Activated CD4-positive, alpha-beta T cell treated with anti-CD3 and anti-CD28 coated beads, Interleukin-2, Interleukin-6, amounts not matched to agents 100 ng/mL and 50 ng/mL, durations not matched to agents 16 hours and 8 hours (primary cell): ENCODE results near the gene EBF4.
"Not testable (repeated sequence)": the region's sequence is repeated elsewhere in the genome, so short reads cannot be mapped to it uniquely, and the experiment has no call there.

Experiments used
- DNase-seq: peaks from one replicate; pipeline ENCODE4 v3.0.0-alpha.2; 2020

The EBF4 gene

DNA sequence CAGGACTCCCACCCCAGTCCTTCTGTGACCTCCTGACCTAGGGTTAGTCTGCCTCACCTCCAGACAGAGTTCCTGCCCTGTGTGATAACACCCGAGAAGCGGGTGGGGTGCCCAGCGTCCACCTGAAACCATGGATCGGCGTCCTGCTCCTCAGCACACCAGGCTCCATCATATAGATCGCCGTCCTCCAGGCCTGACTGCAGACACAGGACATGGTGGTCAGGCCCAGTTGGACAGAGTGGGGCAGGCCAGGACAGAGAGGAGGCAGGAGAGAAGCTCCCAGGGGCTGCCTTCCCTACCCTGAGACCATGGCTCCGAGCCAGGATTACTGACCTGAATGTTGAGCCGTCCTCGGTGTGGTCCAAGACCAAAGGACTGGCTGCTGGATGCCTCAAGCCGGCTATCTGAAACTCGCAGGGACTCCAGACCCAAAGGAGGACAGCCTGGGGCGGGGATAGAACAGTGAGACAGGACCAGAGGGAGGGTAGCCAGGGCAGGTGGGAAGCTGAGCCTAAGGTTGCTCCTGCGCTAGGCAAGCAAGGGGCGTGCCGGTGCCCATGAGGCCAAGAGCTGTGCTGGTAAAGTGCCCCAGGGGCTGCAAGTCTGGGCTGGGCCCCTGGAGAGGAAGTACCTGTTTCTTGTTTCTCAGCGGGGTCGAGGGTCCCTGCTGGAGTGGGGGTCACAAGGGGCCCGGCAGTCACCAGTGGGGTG lies 105.7 kb downstream of the EBF4 start:
- no peak for DNase-seq

DNA sequence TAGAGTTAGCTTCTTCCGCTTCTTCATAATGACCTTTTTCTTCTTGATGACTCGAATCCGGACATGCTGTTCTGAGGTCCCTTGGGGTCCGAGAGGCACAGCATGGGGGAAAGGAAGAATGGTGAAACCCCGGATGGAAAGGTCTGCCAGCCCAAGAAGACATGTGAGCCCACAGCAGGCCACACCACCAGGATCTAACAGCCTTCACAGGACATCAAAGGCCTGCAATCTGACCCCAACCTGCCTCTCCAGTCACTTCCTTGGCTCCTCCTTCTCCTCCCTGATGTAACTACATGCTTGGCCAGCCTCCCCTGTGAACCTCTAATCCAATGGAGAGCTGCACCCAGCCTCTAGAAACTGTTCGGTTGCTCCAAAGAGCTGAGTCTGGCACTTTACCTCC lies 106.2 kb downstream of the EBF4 start:
- DNase-seq, result no peak

DNA sequence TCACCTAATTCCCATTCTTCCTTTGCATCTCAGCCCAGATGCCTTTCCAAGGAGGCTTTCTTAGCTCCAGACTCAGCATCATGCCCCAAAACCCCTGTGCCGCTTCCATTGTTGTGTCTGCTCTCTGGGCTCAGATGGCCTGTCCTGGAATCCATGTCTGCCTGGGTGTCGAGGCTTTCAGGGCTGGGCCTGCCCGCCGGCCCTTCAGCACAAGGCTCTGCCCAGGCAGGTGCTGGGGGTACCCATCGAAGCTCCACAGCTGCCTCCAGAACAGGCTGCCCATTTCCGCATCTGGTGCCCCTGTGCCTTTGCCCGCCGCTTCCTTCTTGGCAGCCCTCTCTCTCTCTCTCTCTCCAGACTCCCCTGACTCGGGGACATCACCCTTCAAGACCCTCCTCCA lies 106.7 kb downstream of the EBF4 start:
- no peak for DNase-seq

DNA sequence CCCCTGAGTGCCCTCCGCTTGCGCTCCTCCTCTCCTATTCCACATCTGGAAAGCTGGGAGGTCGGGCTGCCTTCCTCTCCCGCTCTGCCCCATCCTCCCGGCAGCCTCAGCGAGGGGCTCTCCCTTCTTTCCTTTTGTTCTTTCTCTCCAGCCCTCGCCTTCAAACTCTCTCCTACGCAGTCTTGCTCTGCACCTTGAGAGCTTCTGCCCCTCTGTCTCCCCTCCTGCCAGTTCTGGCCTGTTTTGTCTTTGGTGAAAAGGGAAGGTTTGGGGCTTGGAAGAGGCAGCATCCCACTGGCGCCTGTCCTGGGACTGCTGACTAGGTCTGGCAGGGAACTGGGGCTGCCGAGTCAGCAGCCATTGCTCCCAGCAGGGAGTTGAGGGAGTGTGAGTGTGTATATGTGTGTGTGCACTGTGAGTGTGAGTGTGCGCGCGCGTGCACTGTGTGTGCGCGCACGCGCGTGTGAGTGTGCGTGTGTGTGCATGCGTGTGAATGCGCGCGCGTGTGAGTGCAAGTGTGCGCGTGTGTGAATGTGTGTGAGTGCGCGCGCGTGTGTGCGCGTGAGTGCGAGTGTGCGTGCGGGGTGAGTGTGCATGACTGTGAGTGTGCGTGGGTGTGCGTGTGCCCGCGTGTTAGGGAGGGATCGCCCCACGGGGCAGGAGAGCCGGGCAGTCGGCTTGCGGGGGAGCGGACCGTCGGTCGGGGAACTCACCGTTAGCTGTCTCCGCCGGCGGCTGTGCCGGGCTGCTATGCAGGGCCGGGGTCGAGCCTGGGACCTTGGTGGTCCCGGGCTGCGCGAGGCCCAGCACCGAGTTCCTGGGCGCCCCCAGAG lies 107.3 kb downstream of the EBF4 start:
- DNase-seq, result no peak

DNA sequence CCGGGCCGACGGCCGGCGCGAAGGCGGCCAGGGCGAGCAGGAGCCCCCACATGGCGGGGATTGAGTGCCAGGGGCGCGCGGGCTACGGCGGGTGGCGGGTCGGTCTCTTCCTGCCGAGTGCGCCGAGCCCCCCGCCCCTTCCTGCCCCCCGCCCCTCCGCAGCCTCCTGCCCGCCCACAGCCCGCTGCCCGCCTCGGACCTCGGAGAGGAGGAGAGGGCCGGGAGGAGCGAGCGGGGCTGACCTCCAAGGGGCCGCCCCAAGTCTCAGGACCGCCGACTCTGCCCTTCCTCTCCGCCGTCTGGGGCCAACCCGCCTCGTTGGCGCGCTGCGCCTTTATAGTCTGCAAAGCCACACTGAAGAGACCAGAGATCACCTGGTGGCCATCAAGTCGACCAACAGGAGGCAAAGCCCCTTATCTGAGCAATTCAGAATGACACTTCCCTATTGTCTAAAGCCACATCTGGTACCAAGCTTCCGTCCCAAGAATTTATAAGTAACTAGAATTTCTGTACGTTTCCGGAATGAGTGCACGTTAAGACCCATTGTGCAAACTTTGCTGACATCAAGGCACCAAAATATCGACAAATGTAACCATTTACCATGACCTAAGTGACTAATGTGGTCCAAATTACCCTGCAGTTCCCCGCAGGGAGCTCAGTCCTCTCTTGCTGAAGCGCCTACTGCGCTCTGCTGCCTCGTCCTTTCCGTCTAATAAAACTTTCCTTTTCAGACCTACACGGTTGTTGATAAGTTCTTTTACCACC lies 108.1 kb downstream of the EBF4 start, which contains the start of gene CPXM1:
CPXM1 (minus strand) TSS at position 107 of the 765 bp plus-strand sequence; CDS start at position 52, 55 bp downstream.
- no peak for DNase-seq

DNA sequence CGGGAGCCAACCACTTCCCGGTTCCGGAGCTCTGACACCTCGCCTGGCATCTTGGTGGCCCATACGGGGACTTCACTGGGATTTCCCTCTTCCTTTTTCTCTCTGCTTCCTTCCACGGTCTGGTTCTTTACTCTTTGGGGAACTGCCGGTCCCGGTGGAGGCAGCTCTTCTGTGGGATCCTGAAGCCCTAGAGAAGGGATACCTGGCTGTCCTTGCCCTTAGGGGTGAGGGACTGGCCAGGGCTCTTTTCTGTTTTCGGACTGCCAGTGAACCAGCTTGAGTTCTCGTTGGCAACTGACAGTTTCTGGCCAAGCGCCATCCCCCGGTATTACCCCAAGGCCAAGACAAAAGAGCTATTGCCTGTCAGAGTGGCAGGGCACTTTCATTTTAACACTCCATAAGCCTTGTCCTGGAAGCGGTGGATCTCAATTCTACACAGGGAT lies 108.7 kb downstream of the EBF4 start:
- DNase-seq, result no peak

DNA sequence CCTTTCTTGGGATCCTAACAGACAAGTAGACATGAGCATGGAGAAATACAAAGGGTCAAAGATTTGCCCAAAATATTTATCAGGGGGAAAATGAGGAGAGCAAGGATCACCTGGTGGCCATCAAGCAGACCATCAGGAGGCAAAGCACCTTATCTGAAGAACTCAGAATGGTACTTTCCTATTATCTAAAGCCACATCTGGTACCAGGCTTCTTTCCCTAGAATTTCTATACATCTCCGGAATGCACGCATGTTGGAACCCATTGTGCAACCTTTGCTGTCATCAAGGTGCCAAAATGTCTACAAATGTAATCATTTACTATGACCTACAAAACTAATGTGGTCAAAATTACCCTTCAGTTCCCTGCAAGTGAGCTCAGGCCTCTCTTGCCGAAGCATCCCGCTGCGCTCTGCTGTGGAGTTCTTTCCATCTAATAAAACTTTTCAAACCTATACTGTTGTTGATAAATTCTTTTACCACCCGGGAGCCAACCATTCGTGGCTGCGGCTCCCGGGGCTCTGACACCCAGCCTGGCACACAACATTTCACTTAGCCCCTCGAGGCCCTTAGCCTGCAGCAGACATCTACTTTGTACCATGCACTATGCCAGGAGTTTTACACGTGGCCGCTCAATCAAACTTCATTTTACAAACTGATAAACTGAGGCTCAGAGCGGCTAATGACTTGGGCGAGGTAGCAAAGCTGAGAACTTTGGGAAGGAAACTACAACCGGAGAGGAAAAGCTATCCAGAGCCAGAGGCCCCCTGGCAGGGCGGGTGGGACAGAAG lies 111.7 kb downstream of the EBF4 start:
- DNase-seq, result no peak

DNA sequence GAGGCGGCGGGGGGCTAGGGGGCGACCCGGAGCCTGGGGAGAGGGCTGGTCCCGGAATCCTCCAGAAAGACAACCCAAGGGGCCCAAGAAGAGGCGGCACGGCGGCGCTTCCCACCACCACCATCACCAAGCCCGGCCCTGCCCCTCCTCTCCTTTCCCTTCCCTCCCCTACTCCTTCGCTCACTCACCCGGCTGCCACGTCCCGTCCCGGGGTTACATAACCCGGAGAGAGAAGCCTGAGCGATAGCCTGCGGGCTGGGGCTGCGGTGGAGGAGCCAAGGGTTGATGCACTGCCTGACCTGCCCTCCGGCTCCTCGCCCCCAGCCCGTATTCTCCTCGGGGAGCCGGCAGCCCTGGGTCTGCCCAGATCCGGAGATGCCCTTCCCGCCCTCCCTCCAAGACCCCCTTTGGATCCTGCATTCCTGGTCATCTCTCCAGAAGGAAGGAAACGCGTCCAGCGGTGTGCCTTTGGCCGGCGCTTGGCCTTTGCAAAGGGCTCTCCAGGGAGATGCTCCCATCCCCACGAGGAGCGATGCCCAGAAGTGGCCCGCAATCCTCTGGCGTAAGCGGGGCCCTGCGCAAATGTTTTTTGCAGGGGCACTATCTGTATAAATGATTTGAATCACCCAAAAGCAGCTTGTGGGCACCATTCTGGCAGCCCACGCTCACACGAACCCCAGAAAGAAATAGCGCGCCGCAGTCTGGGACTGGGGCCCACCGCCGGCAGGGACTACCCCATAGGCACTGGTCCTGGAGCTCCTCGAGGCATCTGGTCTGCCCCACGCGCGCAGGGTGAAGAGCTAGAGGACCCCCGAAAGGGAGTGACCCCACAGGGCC lies 112.5 kb downstream of the EBF4 start:
- DNase-seq, result no peak

DNA sequence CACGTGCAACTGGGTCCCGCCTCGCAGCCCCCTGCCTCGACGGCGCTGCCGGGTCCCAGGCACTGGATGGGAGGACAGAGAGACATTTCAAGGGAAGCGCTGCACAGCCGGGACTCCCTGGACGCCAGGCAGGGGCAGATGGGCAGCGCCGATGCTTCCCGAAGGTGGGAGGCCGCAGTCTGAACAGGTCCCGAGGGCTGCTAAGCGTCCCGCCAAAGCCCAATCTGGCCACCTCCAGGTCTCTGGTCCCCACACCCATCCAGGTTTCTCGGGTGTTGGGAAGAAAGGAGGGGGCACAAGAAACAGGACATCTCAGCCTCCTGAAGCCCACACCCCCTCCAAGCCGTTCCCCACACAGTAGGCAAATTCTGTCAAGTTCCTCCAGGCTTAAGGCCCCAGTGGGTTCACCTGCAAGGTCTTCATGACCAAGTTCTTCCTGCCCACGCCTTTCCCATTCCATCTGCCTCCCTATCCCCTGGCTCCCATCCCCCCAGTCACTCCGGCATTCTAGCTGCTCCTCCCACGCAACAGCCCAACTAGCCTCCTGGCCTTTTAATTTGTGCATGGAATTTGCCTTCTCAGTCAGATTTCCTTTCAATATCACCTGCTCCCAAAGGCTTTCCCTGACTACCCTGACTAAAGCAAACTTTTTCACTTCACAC lies 113.2 kb downstream of the EBF4 start:
- no peak for DNase-seq

DNA sequence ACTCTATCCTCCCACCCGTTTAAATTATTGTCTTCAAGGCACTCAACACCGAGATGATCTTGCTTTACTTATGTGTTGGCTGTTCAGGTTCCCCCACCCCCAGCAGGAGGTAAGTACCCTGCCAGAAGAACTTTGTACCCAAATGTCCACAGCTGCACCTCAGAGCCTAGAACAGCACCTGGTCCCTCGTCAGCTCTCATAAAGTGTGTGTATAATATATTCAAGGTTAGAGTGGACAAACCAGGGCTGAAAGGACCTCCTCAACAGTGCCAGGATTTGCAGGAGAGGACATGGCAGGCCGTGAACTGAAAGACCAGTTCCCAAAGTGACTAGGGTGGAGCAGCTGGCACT lies 113.7 kb downstream of the EBF4 start:
- DNase-seq, result no peak

DNA sequence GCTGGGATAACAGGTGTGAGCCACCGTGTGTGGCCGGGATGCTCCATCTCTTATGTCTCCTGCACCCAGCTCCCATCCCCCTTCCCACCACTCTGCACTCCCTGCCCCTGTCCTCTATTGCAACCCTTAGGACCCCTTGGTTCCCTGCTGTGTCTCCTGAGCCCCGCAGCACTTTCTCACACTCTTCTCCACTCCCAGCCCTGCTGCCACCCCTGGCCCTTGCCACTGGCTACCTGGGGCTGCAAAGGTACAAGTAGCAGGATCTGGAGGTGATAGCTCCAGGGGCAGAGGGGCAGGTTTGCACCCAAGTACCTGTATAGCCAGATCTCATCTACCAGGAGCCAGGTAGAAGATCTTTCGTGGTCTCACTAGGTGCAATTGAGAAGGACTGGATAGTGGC lies 114.4 kb downstream of the EBF4 start:
- DNase-seq, result no peak

DNA sequence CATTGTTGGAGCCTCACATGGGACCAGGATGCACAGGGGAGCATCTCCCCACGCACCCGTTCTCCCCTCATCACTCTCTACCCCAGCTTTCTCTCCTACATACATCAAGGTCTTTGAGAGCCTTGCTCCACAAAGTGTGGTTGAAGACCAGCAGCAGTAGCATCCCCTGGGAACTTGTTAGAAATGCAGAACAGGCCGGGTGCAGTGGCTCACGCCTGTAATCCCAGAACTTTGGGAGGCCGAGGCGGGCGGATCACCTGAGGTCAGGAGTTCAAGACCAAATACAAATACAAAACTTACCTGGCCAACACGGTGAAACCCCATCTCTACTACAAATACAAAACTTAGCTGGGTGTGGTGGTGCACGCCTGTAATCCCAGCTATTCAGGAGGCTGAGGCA lies 115.3 kb downstream of the EBF4 start:
- not testable (repeated sequence) for DNase-seq

DNA sequence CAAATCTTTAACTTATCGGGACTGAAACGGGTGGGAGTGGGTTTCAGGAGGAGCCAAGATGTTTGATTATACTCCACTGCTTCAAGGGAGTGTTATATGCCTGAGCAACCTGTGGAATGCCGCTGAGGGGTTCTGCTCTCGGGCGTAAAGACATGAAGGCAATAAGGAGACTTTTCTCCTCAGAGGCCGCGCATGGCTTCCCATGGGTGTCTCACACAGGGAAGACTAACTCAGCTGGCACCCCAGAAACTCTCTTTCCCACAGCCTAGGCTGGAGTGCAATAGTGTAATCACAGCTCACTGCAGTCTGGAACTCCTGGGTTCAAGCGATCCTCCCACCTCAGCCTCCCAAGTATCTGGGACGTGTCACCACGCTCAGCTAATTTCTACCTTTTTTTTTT lies 117.1 kb downstream of the EBF4 start:
- DNase-seq, result no peak
